ENCODE data around the gene SHANK2.

Gene SHANK2

GRCh38 chr11:71202966-71203365 is 49.4 kb downstream of the SHANK2 start:
- in situ Hi-C loops (cut with MboI; ENCODE audit: low sequenced_read_pairs), result no loop called here

- in situ Hi-C loops (cut with MboI; ENCODE audit: low sequenced_read_pairs), result no loop called here
Observed at GRCh38 chr11:71202598-71202944, 49.8 kb downstream of the SHANK2 start.

Data from HL-60/S4 (cell line).